Mucosa of gallbladder (tissue), 1 donor: ENCODE data around the gene CTAG2. TPM values are rescaled to one million over a fixed set of nuclear protein-coding genes. Genes with fewer than 3 reads are reported as not detected.

Experiments
- total RNA-seq: library from RNA; stranded (reverse); gene quantifications from one replicate; pipeline ENCODE4 v1.2.1, GENCODE V29; 2021
- donor health status: DM: no; HTN: no; CAD: no.

The CTAG2 gene
- total RNA-seq, 1 donor from 2014 or later, result not detected

Other genes starting within 250 kb of the CTAG2 start
- 28.2 TPM for gene DNASE1L1, start 244.3 kb downstream of the CTAG2 start, total RNA-seq
- 49.8 TPM for gene TAFAZZIN, start 242.0 kb downstream of the CTAG2 start, total RNA-seq
- gene ATP6AP1, start 224.9 kb downstream of the CTAG2 start, total RNA-seq, result 108 TPM
- 157 TPM for gene GDI1, start 216.4 kb downstream of the CTAG2 start, total RNA-seq
- gene FAM50A, start 209.4 kb downstream of the CTAG2 start, total RNA-seq, result 71.3 TPM
- 75.6 TPM for gene PLXNA3, start 195.3 kb downstream of the CTAG2 start, total RNA-seq
- 26.3 TPM for gene LAGE3, start 174.3 kb downstream of the CTAG2 start, total RNA-seq
- gene UBL4A, start 167.0 kb downstream of the CTAG2 start, total RNA-seq, result 38.2 TPM
- 32.2 TPM for gene SLC10A3, start 162.9 kb downstream of the CTAG2 start, total RNA-seq
- gene FAM3A, start 137.3 kb downstream of the CTAG2 start, total RNA-seq, result 75.3 TPM
- 119 TPM for gene G6PD, start 106.7 kb downstream of the CTAG2 start, total RNA-seq
- gene IKBKG, start 106.0 kb downstream of the CTAG2 start, total RNA-seq, result 31.2 TPM
- not detected for gene CTAG1A, start 68.4 kb downstream of the CTAG2 start, total RNA-seq
- not detected for gene CTAG1B, start 34.3 kb downstream of the CTAG2 start, total RNA-seq
- 4.6 TPM for gene GAB3, start 97.5 kb upstream of the CTAG2 start, total RNA-seq
- 26.9 TPM for gene DKC1, start 109.3 kb upstream of the CTAG2 start, total RNA-seq
- 48.5 TPM for gene MPP1, start 151.9 kb upstream of the CTAG2 start, total RNA-seq
- gene SMIM9, start 181.1 kb upstream of the CTAG2 start, total RNA-seq, result not detected
- gene F8A1, start 232.8 kb upstream of the CTAG2 start, total RNA-seq, result 31.7 TPM